ENCODE measurements around the gene MCIDAS. TPM values are rescaled to one million over a fixed set of nuclear protein-coding genes. Genes with fewer than 3 reads are reported as not detected.

MCIDAS gene
- total RNA-seq = under 0.01 and 0.13 TPM in 2 replicates

DNA sequence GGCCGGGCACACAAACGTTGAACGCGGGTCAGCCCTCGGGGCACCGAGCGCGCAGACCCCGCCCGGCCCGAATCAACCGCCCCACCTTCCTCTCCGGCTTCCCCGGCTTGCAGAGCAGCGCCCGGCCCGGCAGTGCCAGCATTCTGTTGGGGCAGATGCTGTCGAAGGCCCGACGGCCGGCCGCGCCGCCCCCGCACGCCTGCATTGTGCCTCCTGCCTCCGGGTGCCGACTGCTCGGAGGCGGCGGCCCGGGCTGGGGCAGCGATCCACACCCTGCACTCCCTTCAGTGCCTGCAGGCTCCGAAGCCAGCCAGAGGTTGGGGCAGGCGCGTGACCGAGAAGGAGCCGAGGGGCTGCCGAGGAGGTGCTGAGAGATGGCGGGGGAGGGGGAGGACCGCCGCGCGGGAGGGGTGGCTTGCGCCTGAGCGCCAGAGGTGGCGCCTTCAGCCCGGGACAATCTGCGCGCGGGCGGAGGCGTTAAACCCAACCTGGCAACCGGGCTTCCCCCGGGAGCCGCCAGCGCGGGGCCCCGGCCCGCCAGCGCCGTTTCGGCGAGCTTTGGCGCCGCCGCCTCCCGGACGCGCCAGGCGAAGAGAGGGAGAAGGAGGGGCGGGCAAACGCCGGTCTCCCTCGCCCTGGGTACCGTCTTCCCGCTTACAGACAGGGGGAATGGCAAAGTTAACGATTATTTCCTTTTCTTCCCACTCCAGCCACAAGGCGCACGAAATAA lies at the start of gene MCIDAS:
Gene MCIDAS, minus strand, starts transcription at position 382 of the 730 bp plus-strand sequence. Its CDS starts 177 bp downstream, at position 205.
- H3K36me3 ChIP-seq (ENCODE audit: control insufficient read depth, insufficient read depth, low read length) = no peaks in the 10 kb centered on the region

DNA sequence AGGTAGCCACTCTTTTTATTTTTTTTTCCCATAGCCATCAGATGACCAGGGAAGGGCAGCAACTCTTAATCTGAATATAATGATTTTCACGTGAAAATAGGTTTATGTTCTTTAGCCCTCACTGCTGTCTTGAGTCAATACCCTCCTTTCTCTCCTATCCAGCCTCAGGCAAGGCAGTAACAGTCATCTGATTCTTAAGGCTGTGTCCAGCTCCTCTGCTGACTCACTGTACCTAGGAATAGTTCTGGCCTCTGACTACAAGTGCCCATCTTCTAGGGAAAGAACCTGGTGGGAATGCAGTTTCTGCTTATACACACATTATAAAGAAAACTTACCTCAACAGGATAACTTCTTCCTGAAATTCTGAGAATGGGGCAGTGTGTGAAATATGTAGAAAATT lies 49.7 kb upstream of the MCIDAS start:
- Histone ChIP-seq H3K36me3 (ENCODE audit: control insufficient read depth, insufficient read depth, low read length) (peaks cover 9% of the 10 kb centered on the region), H3K27me3 (ENCODE audit: control insufficient read depth, insufficient read depth, low read length) (no peaks in the 10 kb centered on the region), H3K4me3 (ENCODE audit: low read depth, low read length) (no peak overlapping the region)
- FAIRE-seq (no peak), DNase-seq (ENCODE audit: low read depth) (peak; percentile 71)
- TF ChIP-seq, protein P1, sequence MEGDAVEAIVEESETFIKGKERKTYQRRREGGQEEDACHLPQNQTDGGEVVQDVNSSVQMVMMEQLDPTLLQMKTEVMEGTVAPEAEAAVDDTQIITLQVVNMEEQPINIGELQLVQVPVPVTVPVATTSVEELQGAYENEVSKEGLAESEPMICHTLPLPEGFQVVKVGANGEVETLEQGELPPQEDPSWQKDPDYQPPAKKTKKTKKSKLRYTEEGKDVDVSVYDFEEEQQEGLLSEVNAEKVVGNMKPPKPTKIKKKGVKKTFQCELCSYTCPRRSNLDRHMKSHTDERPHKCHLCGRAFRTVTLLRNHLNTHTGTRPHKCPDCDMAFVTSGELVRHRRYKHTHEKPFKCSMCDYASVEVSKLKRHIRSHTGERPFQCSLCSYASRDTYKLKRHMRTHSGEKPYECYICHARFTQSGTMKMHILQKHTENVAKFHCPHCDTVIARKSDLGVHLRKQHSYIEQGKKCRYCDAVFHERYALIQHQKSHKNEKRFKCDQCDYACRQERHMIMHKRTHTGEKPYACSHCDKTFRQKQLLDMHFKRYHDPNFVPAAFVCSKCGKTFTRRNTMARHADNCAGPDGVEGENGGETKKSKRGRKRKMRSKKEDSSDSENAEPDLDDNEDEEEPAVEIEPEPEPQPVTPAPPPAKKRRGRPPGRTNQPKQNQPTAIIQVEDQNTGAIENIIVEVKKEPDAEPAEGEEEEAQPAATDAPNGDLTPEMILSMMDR (IDR thresholded peaks at IDR 0.05; ENCODE audit: insufficient read depth, low read length, severe bottlenecking) = no peak

More for the DNA sequence above, at the start of gene MCIDAS:
- H3K4me3 ChIP-seq (ENCODE audit: low read depth, low read length) = peak within 1 kb of the TSS; percentile 54
- DNase-seq (ENCODE audit: low read depth) = peak; percentile 48
- TF ChIP-seq, protein P1 (IDR thresholded peaks at IDR 0.05; ENCODE audit: insufficient read depth, low read length, severe bottlenecking) = peak; percentile 54
- H3K27me3 ChIP-seq (ENCODE audit: control insufficient read depth, insufficient read depth, low read length) = no peaks in the 10 kb centered on the region
- no peak for FAIRE-seq

DNA sequence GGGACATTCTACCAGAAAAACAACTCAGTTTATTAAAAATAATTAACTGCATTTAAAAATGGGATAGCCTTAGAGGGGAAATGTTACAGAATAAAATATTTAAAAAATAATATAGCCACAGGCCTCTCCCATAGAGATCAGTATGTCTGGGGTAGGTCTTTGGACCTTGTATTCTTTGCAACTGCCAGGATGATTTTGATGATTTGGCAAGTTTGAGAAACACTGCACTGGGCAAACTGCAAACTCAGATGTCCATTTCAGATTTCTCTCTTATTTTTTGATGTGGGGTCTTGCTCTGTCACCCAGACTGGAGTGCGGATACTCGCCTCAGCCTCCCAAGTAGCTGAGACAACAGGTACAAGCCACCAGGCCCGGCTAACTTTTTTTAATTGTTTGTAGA lies 31.2 kb upstream of the MCIDAS start:
- no peak for DNase-seq (ENCODE audit: low read depth)
- no peak for FAIRE-seq
- TF ChIP-seq, protein P1 (IDR thresholded peaks at IDR 0.05; ENCODE audit: insufficient read depth, low read length, severe bottlenecking) = no peak
- Histone ChIP-seq H3K36me3 (ENCODE audit: control insufficient read depth, insufficient read depth, low read length) (peaks cover 6% of the 10 kb centered on the region), H3K27me3 (ENCODE audit: control insufficient read depth, insufficient read depth, low read length) (no peaks in the 10 kb centered on the region), H3K4me3 (ENCODE audit: low read depth, low read length) (no peak overlapping the region)

DNA sequence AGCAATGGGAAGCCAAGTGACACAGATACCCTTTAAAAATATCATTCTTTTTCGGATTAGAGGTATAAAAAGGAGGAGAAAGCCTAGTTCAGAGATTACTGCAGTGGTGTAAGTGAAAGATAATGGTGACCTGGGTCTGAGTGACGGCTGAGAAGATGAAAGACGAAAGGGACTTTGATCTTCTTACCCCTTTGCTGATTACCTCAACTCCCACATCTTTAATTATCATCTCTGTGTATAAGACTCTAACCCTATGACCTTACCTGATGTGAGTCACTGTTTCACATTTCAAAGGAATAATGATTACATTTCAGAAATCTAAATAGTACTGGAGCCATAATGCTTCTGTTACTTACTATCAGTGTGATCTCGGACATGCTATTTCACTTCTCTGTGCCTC lies 27.7 kb upstream of the MCIDAS start:
- no peak overlapping the region for H3K4me3 ChIP-seq (ENCODE audit: low read depth, low read length)
- TF ChIP-seq, protein P1 (IDR thresholded peaks at IDR 0.05; ENCODE audit: insufficient read depth, low read length, severe bottlenecking) = no peak
- no peaks in the 10 kb centered on the region for H3K27me3 ChIP-seq (ENCODE audit: control insufficient read depth, insufficient read depth, low read length)
- DNase-seq (ENCODE audit: low read depth) (no peak), FAIRE-seq (no peak)
- H3K36me3 ChIP-seq (ENCODE audit: control insufficient read depth, insufficient read depth, low read length) = peaks cover 5% of the 10 kb centered on the region

DNA sequence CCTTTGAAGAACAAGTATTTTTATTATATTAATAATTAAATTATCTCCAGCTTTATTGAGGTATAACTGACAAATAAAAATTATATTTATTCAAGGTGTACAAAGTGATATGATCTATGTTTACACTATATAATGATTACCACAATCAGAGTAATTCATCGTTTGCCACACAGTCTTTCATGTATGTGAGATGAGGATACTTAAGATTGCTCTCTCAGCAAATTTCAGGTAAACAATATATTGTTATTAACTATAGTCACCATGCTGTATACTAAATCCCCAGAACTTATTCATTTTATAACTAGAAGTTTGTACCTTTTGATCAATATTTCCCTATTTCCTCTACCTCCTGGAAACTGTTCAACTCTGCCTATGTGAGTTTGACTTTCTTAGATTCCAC lies 22.9 kb upstream of the MCIDAS start:
- Histone ChIP-seq H3K4me3 (ENCODE audit: low read depth, low read length) (no peak overlapping the region), H3K27me3 (ENCODE audit: control insufficient read depth, insufficient read depth, low read length) (no peaks in the 10 kb centered on the region), H3K36me3 (ENCODE audit: control insufficient read depth, insufficient read depth, low read length) (no peaks in the 10 kb centered on the region)
- FAIRE-seq (no peak), DNase-seq (ENCODE audit: low read depth) (no peak)
- TF ChIP-seq, protein P1 (IDR thresholded peaks at IDR 0.05; ENCODE audit: insufficient read depth, low read length, severe bottlenecking) = no peak

DNA sequence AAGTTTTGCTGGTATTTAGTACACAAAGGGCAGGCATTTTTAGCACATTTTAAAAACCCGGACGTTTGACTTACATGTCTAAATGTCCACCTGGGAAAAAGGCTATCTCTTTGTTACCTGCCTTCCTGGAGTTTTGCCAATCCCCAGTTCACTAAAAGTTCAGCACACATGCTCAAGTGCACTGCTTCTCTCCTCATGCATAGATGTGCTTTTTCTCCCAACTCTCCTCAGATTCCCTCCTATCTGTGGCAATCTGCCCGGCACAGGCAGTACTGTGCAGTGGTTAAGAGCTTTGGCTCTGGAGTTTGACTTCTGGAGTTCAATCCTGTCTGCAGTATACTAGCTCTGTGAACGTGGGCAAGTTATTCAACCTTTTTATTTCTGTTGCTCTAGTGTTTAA lies 14.6 kb upstream of the MCIDAS start:
- Histone ChIP-seq H3K4me3 (ENCODE audit: low read depth, low read length) (no peak overlapping the region), H3K27me3 (ENCODE audit: control insufficient read depth, insufficient read depth, low read length) (no peaks in the 10 kb centered on the region), H3K36me3 (ENCODE audit: control insufficient read depth, insufficient read depth, low read length) (no peaks in the 10 kb centered on the region)
- DNase-seq (ENCODE audit: low read depth) = no peak
- TF ChIP-seq, protein P1 (IDR thresholded peaks at IDR 0.05; ENCODE audit: insufficient read depth, low read length, severe bottlenecking) = no peak
- no peak for FAIRE-seq

Measured in bronchial epithelial cell (primary cell).